Panc1 (cell line): Measurements from ENCODE around the gene FIBP. TPM values are rescaled to one million over a fixed set of nuclear protein-coding genes. Genes with fewer than 3 reads are reported as not detected.

ENCODE experiments used
- ATAC-seq: fragments of 200-7000 bp; cut with Tn5 transposase; 2 replicates; pipeline ENCODE4 v1.9.1; 2020; ENCODE audit warnings: mild to moderate bottlenecking, moderate library complexity
- BruUV-seq: library from RNA; stranded (reverse); fragments of 400-500 nt; replicated peaks from 2 replicates; lab custom pipeline; 2021; lab: Mats Ljungman, UMichigan
- CTCF ChIA-PET: fragments of 300-600 bp; sonication (Branson Sonifier 250); formaldehyde crosslinking; loops from one replicate; lab custom pipeline; 2022; ENCODE audit warnings: antibody characterized with exemption; lab: Charles Lee
- POLR2A ChIA-PET: fragments of 300-600 bp; sonication (Branson Sonifier 250); formaldehyde crosslinking; loops from one replicate; lab custom pipeline; 2022; ENCODE audit warnings: antibody characterized with exemption; lab: Charles Lee
- DNase-seq: peaks from one replicate; pipeline ENCODE4 v3.0.0-alpha.2; 2010; ENCODE audit warnings: low read depth, low spot score
- H3K27ac ChIP-seq: 2 replicates; pipeline ENCODE4 v1.5.1; 2011; ENCODE audit warnings: mild to moderate bottlenecking, low read length, inconsistent platforms
- H3K27me3 ChIP-seq: fragments of 200-500 bp; sonication (Bioruptor generic); 2 replicates; pipeline ENCODE4 v1.6.0; 2014; ENCODE audit warnings: low read length, inconsistent platforms; ENCODE audit not compliant: control insufficient read depth, insufficient read depth
- H3K36me3 ChIP-seq: fragments of 200-500 bp; sonication (Bioruptor generic); 2 replicates; pipeline ENCODE4 v1.5.1; 2014; ENCODE audit warnings: inconsistent platforms, mild to moderate bottlenecking, low read length, moderate library complexity; ENCODE audit not compliant: control insufficient read depth, insufficient read depth
- H3K4me1 ChIP-seq: 2 replicates; pipeline ENCODE4 v1.5.1; 2011; ENCODE audit warnings: inconsistent platforms, mild to moderate bottlenecking, low read length, moderate library complexity; ENCODE audit not compliant: control insufficient read depth, insufficient read depth
- H3K4me3 ChIP-seq, 2 experiments: 2 replicates each; pipeline ENCODE4 v1.5.1; 2011 to 2012; ENCODE audit warnings: low read depth in 2 of 2, low read length in 2 of 2, mild to moderate bottlenecking in 2 of 2, inconsistent platforms in 1 of 2, moderate library complexity in 1 of 2
- H3K9me3 ChIP-seq: fragments of 200-500 bp; sonication (Bioruptor generic); 2 replicates; pipeline ENCODE4 v1.5.1; 2014; ENCODE audit warnings: low read depth, mild to moderate bottlenecking, inconsistent platforms, low read length, moderate library complexity; ENCODE audit not compliant: control insufficient read depth, insufficient read depth
- CTCF ChIP-seq: fragments of 450-650 bp; IDR thresholded peaks from 2 replicates; pipeline ENCODE4 v1.5.1; 2017; ENCODE audit warnings: mild to moderate bottlenecking
- POLR2AphosphoS5 ChIP-seq: IDR thresholded peaks from 2 replicates; pipeline ENCODE4 v1.6.1; 2012; ENCODE audit warnings: mild to moderate bottlenecking, low read depth, low read length, moderate library complexity
- REST ChIP-seq, 2 experiments: IDR thresholded peaks; 2 replicates each; pipeline ENCODE4 v1.6.1; 2011 to 2012; ENCODE audit warnings: low read depth in 2 of 2, control low read depth in 1 of 2, low read length in 1 of 2, mild to moderate bottlenecking in 1 of 2, moderate library complexity in 1 of 2; ENCODE audit not compliant: insufficient read depth in 1 of 2
- SIN3A ChIP-seq: IDR thresholded peaks from 2 replicates; pipeline ENCODE4 v1.6.1; 2012; ENCODE audit warnings: low read depth, mild to moderate bottlenecking, low read length, moderate library complexity, borderline replicate concordance; ENCODE audit not compliant: insufficient read depth
- TCF7L2 ChIP-seq: IDR thresholded peaks from 2 replicates; pipeline ENCODE4 v1.6.1; 2011; ENCODE audit warnings: mild to moderate bottlenecking, low read depth, low read length, inconsistent platforms
- in situ Hi-C: cut with HindIII; loops from 2 replicates; pipeline ENCODE4 v1.10.0; 2016; ENCODE audit warnings: low sequenced_read_pairs, low pct_unique_long_range_greater_than_20kb
- intact Hi-C: fragments of 100-400 bp; cut with micrococcal nuclease; formaldehyde crosslinking; loops from one replicate; pipeline ENCODE4 v1.10.0; 2022; ENCODE audit not compliant: unreplicated experiment
- total RNA-seq: library from RNA; stranded (reverse); gene quantifications from one replicate; pipeline ENCODE4 v1.2.1, GENCODE V29; 2021; ENCODE audit not compliant: unreplicated experiment

FIBP gene
- total RNA-seq, 1 experiment from 2014 or later, result 105 TPM

- POLR2A ChIA-PET, result interaction anchor here (0.6 to 1.9 kb wide), 10 partner anchors 9 to 192 kb away, joined by 3 to 10 read pairs (median 4); partner anchors contain the start of genes CCDC85B, FIBP, KAT5 and SF3B2
- peak; percentile 67 for ATAC-seq
- no peaks in the 10 kb centered on the region for H3K27me3 ChIP-seq
These were observed 27.8 kb downstream of the FIBP start, which contains the start of gene MUS81 for GRCh38 chr11:65860278-65861164. TSS of gene MUS81 (plus strand) at chr11:65860433. CDS start at chr11:65860754, 321 bp downstream.

More at GRCh38 chr11:65860278-65861164, 27.8 kb downstream of the FIBP start, which contains the start of gene MUS81:
- CTCF ChIA-PET, result interaction anchor here (0.8 to 3.3 kb wide), 7 partner anchors 8 to 42 kb away, joined by 3 to 22 read pairs (median 4); partner anchors contain the start of genes CCDC85B and FIBP
- BruUV-seq, result no TSS peak
- H3K4me3 ChIP-seq, result peak within 1 kb of the TSS; percentile 85 to 99
- H3K36me3 ChIP-seq, result peaks cover 13% of the 10 kb centered on the region
- TF ChIP-seq TCF7L2 (peak; percentile 69; the same call in 1 of the 2 replicates), SIN3A (peak; percentile 89; the same call in 1 of the 2 replicates), REST (IDR thresholded peaks at IDR 0.05; ENCODE audit: insufficient read depth in 1 of 2, low read depth in 2 of 2, low read length in 1 of 2) (peak in 1 of 2 experiments; percentile 26; a peak in 1 of 4 replicates), CTCF (peak; percentile 97; the same call in 1 of the 2 replicates), POLR2AphosphoS5 (peak; percentile 85; the same call in 1 of the 2 replicates)
- intact Hi-C loops (no loop called here), in situ Hi-C loops (no loop called here)
- H3K27ac ChIP-seq, result peak within 1 kb of the TSS; percentile 98
- H3K9me3 ChIP-seq, result no peaks in the 10 kb centered on the region
- peaks cover 33% of the 10 kb centered on the region for H3K4me1 ChIP-seq
- DNase-seq, result peak; percentile 94
